Neural progenitor cell (in vitro differentiated cells): Measurements from ENCODE around the gene IRF2BP2. TPM values are rescaled to one million over a fixed set of nuclear protein-coding genes. Genes with fewer than 3 reads are reported as not detected.

Source experiments
- DNase-seq: peaks from one replicate; pipeline ENCODE4 v3.0.0-alpha.2; 2016; ENCODE audit warnings: low spot score
- H2AFZ ChIP-seq: fragments of 200-600 bp; sonication (generic); replicated peaks from 2 replicates; pipeline ENCODE4 v1.6.1; 2016; ENCODE audit warnings: antibody characterized with exemption
- H3F3A ChIP-seq: fragments of 200-600 bp; sonication (generic); 2 replicates; pipeline ENCODE4 v1.6.1; 2016; ENCODE audit warnings: antibody characterized with exemption, low read depth
- H3K27ac ChIP-seq: fragments of 200-600 bp; sonication (generic); 2 replicates; pipeline ENCODE4 v1.5.1; 2016; ENCODE audit warnings: mild to moderate bottlenecking
- H3K27me3 ChIP-seq: fragments of 200-600 bp; sonication (generic); 2 replicates; pipeline ENCODE4 v1.6.1; 2016; ENCODE audit warnings: mild to moderate bottlenecking, moderate library complexity
- H3K36me3 ChIP-seq: fragments of 200-600 bp; sonication (generic); 2 replicates; pipeline ENCODE4 v1.5.1; 2016
- H3K4me1 ChIP-seq: fragments of 200-600 bp; sonication (generic); 2 replicates; pipeline ENCODE4 v1.6.1; 2016; ENCODE audit warnings: mixed run types
- H3K4me2 ChIP-seq: fragments of 200-600 bp; sonication (generic); 2 replicates; pipeline ENCODE4 v1.6.1; 2016
- H3K4me3 ChIP-seq: fragments of 200-600 bp; sonication (generic); 2 replicates; pipeline ENCODE4 v1.5.1; 2016
- H3K79me2 ChIP-seq: fragments of 200-600 bp; sonication (generic); 2 replicates; pipeline ENCODE4 v1.6.1; 2016; ENCODE audit warnings: low read depth
- H3K9ac ChIP-seq: fragments of 200-600 bp; sonication (generic); 2 replicates; pipeline ENCODE4 v1.6.1; 2016
- H3K9me3 ChIP-seq: fragments of 200-600 bp; sonication (generic); 2 replicates; pipeline ENCODE4 v1.5.1; 2016; ENCODE audit warnings: low read depth
- H4K20me1 ChIP-seq: fragments of 200-600 bp; sonication (generic); 2 replicates; pipeline ENCODE4 v1.6.1; 2016; ENCODE audit warnings: low read depth
- H3K27ac Mint-ChIP-seq: 3 replicates; pipeline ENCODE4 v1.8.0; 2021; ENCODE audit warnings: mixed read lengths
- H3K27me3 Mint-ChIP-seq: 2 replicates; pipeline ENCODE4 v1.8.0; 2022; ENCODE audit warnings: low read depth, mild to moderate bottlenecking, inconsistent platforms, moderate library complexity, mixed read lengths; ENCODE audit not compliant: insufficient read depth
- H3K36me3 Mint-ChIP-seq: 3 replicates; pipeline ENCODE4 v1.8.0; 2021; ENCODE audit warnings: mixed read lengths
- H3K4me1 Mint-ChIP-seq: 3 replicates; pipeline ENCODE4 v1.8.0; 2021; ENCODE audit warnings: mixed read lengths
- H3K4me3 Mint-ChIP-seq: 3 replicates; pipeline ENCODE4 v1.8.0; 2021; ENCODE audit warnings: mild to moderate bottlenecking, moderate library complexity, mixed read lengths
- H3K9me3 Mint-ChIP-seq: 3 replicates; pipeline ENCODE4 v1.8.0; 2020; ENCODE audit warnings: mixed read lengths
- EZH2 ChIP-seq: fragments of 200-600 bp; sonication (generic); IDR thresholded peaks from 2 replicates; pipeline ENCODE4 v1.6.1; 2017; ENCODE audit warnings: antibody characterized with exemption, mild to moderate bottlenecking, moderate library complexity
- EZH2phosphoT487 ChIP-seq: fragments of 200-600 bp; sonication (generic); IDR thresholded peaks from 2 replicates; pipeline ENCODE4 v1.6.1; 2017; ENCODE audit warnings: antibody characterized with exemption
- total RNA-seq: library from RNA; depleted of rRNA; stranded (reverse); fragments of >200 nt; gene quantifications from 2 replicates; pipeline ENCODE4 v1.2.3, GENCODE V29; 2015; ENCODE audit warnings: low replicate concordance
- TF ChIP-seq, protein P1 (sequence below): fragments of 200-600 bp; sonication (generic); IDR thresholded peaks from 2 replicates; pipeline ENCODE4 v1.5.1; 2017; ENCODE audit warnings: antibody characterized with exemption, mild to moderate bottlenecking

IRF2BP2 gene
- total RNA-seq, 1 donor from 2014 or later, result 22.9 TPM

DNA sequence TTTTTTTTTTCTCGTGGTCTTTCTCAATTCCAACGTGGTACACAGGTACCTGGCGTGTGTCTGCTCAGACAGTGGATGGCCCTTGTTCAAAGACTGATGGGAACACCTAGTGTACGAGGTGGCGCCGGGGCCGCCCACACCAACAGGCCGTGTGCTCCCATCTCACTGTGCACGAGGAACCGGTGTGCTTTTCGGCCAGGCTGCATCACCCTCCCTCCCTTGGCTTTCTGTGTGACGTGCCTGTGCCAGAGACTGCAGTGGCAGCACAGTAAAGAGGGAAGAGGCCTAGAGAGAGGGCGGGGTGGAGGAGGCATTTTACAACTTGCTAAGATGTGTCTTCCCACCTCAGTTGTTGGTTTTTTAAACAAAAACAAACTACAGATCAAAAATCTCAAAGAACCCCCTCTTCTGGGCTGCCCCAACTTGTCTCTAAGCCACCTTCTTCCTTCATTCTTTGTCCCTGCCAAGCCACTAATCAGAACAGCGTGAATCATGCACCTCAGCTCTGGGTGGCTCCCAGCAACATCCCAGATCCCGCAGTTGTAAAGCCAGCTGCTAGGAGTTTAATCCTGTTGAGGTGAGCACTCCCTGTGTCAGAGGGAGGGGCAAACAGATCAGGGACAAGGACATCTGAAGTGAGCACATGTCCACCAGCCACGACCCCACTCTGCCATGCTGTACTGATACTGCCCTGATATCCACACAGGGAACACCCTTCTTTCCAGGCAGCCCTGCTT, 20.7 kb downstream of the IRF2BP2 start:
- H2AFZ ChIP-seq, result no peak overlapping the region
- DNase-seq, result no peak
- no peak overlapping the region for H3K4me3 ChIP-seq
- H3K9me3 ChIP-seq, result no peaks in the 10 kb centered on the region
- H3K36me3 Mint-ChIP-seq, result no peaks in the 10 kb centered on the region
- H3K79me2 ChIP-seq, result no peaks in the 10 kb centered on the region
- no peaks in the 10 kb centered on the region for H3K4me1 ChIP-seq
- H3K9ac ChIP-seq, result no peak overlapping the region
- no peaks in the 10 kb centered on the region for H3K36me3 ChIP-seq
- H3K4me2 ChIP-seq, result no peak overlapping the region
- no peaks in the 10 kb centered on the region for H3F3A ChIP-seq
- H3K27ac Mint-ChIP-seq, result peak overlapping the region; percentile 8
- peaks cover 23% of the 10 kb centered on the region for H3K4me1 Mint-ChIP-seq
- H3K4me3 Mint-ChIP-seq, result no peak overlapping the region
- H3K9me3 Mint-ChIP-seq, result no peaks in the 10 kb centered on the region
- TF ChIP-seq, protein P1, sequence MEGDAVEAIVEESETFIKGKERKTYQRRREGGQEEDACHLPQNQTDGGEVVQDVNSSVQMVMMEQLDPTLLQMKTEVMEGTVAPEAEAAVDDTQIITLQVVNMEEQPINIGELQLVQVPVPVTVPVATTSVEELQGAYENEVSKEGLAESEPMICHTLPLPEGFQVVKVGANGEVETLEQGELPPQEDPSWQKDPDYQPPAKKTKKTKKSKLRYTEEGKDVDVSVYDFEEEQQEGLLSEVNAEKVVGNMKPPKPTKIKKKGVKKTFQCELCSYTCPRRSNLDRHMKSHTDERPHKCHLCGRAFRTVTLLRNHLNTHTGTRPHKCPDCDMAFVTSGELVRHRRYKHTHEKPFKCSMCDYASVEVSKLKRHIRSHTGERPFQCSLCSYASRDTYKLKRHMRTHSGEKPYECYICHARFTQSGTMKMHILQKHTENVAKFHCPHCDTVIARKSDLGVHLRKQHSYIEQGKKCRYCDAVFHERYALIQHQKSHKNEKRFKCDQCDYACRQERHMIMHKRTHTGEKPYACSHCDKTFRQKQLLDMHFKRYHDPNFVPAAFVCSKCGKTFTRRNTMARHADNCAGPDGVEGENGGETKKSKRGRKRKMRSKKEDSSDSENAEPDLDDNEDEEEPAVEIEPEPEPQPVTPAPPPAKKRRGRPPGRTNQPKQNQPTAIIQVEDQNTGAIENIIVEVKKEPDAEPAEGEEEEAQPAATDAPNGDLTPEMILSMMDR, result no peak
- TF ChIP-seq EZH2 (no peak), EZH2phosphoT487 (no peak)
- H3K27me3 Mint-ChIP-seq, result peaks cover 12% of the 10 kb centered on the region
- H3K27ac ChIP-seq, result no peak overlapping the region
- H4K20me1 ChIP-seq, result no peaks in the 10 kb centered on the region
- no peaks in the 10 kb centered on the region for H3K27me3 ChIP-seq

GRCh38 chr1:234588386-234588785, 21.6 kb downstream of the IRF2BP2 start:
- Histone ChIP-seq H3K27ac (no peak overlapping the region), H3F3A (no peaks in the 10 kb centered on the region), H4K20me1 (no peaks in the 10 kb centered on the region), H3K4me3 (no peak overlapping the region), H3K4me2 (no peak overlapping the region), H3K9ac (no peak overlapping the region), H3K4me1 (no peaks in the 10 kb centered on the region), H2AFZ (no peak overlapping the region), H3K36me3 (no peaks in the 10 kb centered on the region), H3K79me2 (no peaks in the 10 kb centered on the region), H3K27me3 (no peaks in the 10 kb centered on the region), H3K9me3 (no peaks in the 10 kb centered on the region)
- no peak overlapping the region for H3K27ac Mint-ChIP-seq
- no peak for DNase-seq
- H3K36me3 Mint-ChIP-seq, result no peaks in the 10 kb centered on the region
- H3K4me3 Mint-ChIP-seq, result no peak overlapping the region
- H3K27me3 Mint-ChIP-seq, result peaks cover 10% of the 10 kb centered on the region
- peaks cover 31% of the 10 kb centered on the region for H3K4me1 Mint-ChIP-seq
- no peaks in the 10 kb centered on the region for H3K9me3 Mint-ChIP-seq
- no peak for TF ChIP-seq EZH2
- TF ChIP-seq, protein P1, result no peak
- TF ChIP-seq EZH2phosphoT487, result no peak

DNA sequence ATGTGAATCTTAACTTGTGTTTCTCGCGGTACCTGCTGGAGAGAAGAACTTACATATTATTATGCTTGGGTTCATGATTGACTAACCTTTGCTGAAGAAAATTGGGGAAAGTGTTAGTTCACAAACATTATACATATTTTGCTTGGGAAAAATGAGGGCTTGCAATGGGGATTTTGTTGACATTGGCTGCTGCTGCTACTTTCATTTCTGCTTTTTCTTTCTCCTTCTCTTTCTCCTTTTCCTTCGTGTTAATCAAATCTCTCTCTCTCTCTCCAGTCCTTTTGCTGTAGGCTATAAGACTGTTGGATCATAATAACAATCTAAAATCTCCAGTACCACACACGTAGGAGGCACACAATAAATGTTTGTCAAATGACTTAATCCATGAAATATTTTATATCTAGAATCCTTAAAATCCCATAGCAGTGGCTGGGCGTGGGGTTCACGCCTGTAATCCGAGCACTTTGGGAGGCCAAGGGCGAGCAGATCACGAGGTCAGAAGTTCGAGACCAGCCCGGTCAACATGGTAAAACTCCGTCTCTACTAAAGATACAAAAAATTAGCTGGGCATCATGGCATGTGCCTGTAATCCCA, 23.0 kb downstream of the IRF2BP2 start:
- Histone ChIP-seq H3K9me3 (no peaks in the 10 kb centered on the region), H4K20me1 (no peaks in the 10 kb centered on the region), H3F3A (no peaks in the 10 kb centered on the region), H3K79me2 (no peaks in the 10 kb centered on the region), H3K4me1 (no peaks in the 10 kb centered on the region), H2AFZ (no peak overlapping the region), H3K27me3 (no peaks in the 10 kb centered on the region), H3K27ac (no peak overlapping the region), H3K36me3 (no peaks in the 10 kb centered on the region), H3K4me3 (no peak overlapping the region), H3K4me2 (no peak overlapping the region), H3K9ac (no peak overlapping the region)
- Mint-ChIP-seq H3K36me3 (no peaks in the 10 kb centered on the region), H3K4me3 (no peak overlapping the region), H3K9me3 (no peaks in the 10 kb centered on the region), H3K27ac (no peak overlapping the region), H3K4me1 (peaks cover 35% of the 10 kb centered on the region), H3K27me3 (peaks cover 7% of the 10 kb centered on the region)
- TF ChIP-seq, protein P1, result no peak
- no peak for DNase-seq
